ENCODE data around the gene LGALS4.
"Not testable (repeated sequence)": the region's sequence is repeated elsewhere in the genome, so short reads cannot be mapped to it uniquely, and the experiment has no call there.

Gene LGALS4

GRCh38 chr19:38815059-38816001 lies 2.6 kb upstream of the LGALS4 start:
- CTCF ChIA-PET, result interaction anchor here (0.6 kb wide), 1 partner anchor 45 kb away, joined by 3 read pairs; no protein-coding TSS in a partner anchor
- TF ChIP-seq FOXA1 (IDR thresholded peaks at IDR 0.05) (no peak), SP1 (IDR thresholded peaks at IDR 0.05) (no peak), LEF1 (IDR thresholded peaks at IDR 0.05; ENCODE audit: borderline replicate concordance) (no peak), TARDBP (IDR thresholded peaks at IDR 0.05) (no peak), HDGF (IDR thresholded peaks at IDR 0.05; ENCODE audit: borderline replicate concordance) (no peak), BHLHE40 (IDR thresholded peaks at IDR 0.05; ENCODE audit: borderline replicate concordance) (no peak), ELF4 (IDR thresholded peaks at IDR 0.05) (no peak), L3MBTL2 (conservative IDR thresholded peaks at IDR 0.05) (no peak), CTBP1 (IDR thresholded peaks at IDR 0.05; ENCODE audit: borderline replicate concordance) (no peak), FOXM1 (IDR thresholded peaks at IDR 0.05; ENCODE audit: borderline replicate concordance) (no peak), ZNF384 (IDR thresholded peaks at IDR 0.05) (no peak), ARNT (IDR thresholded peaks at IDR 0.05) (no peak), NFRKB (IDR thresholded peaks at IDR 0.05) (no peak), FOXK2 (IDR thresholded peaks at IDR 0.05) (no peak)
- TF ChIP-seq, protein P1, sequence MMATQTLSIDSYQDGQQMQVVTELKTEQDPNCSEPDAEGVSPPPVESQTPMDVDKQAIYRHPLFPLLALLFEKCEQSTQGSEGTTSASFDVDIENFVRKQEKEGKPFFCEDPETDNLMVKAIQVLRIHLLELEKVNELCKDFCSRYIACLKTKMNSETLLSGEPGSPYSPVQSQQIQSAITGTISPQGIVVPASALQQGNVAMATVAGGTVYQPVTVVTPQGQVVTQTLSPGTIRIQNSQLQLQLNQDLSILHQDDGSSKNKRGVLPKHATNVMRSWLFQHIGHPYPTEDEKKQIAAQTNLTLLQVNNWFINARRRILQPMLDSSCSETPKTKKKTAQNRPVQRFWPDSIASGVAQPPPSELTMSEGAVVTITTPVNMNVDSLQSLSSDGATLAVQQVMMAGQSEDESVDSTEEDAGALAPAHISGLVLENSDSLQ (IDR thresholded peaks at IDR 0.05), result no peak
- POLR2A ChIA-PET, result no interaction called here
- peak; percentile 1 for DNase-seq (ENCODE audit: extremely low spot score)

DNA sequence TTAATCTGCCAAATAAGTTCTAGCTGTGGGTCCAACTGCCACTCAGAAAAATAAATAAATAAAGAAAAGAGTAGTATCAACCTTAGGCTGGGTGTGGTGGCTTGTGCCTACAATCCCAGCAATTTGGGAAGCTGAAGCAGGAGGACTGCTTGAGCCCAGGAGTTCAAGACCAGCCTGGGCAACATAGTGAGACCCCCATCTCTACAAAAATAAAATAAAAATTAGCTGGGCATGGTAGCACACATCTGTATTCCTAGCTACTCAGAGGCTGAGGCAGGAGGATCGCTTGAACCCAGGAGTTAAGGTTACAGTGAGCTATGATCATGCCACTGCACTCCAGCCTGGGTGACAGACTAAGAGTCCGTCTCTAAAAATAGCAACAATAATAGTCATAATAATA lies 1.2 kb upstream of the LGALS4 start:
- POLR2A ChIA-PET; CTCF ChIA-PET; DNase-seq (ENCODE audit: extremely low spot score): not testable (repeated sequence)

DNA sequence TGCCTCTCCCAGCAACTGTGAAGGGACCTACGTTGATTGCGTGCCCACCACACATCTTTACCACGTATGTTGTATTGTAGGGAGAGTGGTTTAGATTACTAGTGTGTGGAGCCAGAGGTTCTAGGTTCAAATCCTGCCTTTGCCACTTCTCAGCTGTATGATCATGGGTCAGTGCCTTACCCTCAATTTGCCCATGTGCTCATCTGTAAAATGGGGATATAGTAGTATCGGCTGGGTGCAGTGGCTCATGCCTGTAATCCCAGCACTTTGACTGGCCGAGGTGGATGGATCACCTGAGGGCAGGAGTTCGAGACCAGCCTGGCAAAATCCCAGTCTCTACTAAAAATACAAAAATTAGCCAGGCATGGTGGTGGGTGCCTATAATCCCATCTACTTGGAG lies 578 bp upstream of the LGALS4 start:
- no peak for DNase-seq (ENCODE audit: extremely low spot score)
- TF ChIP-seq SUZ12 (IDR thresholded peaks at IDR 0.05) (no peak), LEF1 (IDR thresholded peaks at IDR 0.05; ENCODE audit: borderline replicate concordance) (no peak), ELF4 (IDR thresholded peaks at IDR 0.05) (no peak), ZNF384 (IDR thresholded peaks at IDR 0.05) (no peak), CTBP1 (IDR thresholded peaks at IDR 0.05; ENCODE audit: borderline replicate concordance) (no peak), BHLHE40 (IDR thresholded peaks at IDR 0.05; ENCODE audit: borderline replicate concordance) (no peak), FOXK2 (IDR thresholded peaks at IDR 0.05) (no peak), NFRKB (IDR thresholded peaks at IDR 0.05) (no peak), FOXA1 (IDR thresholded peaks at IDR 0.05) (no peak), FOXM1 (IDR thresholded peaks at IDR 0.05; ENCODE audit: borderline replicate concordance) (no peak), ARNT (IDR thresholded peaks at IDR 0.05) (no peak), TARDBP (IDR thresholded peaks at IDR 0.05) (no peak), L3MBTL2 (conservative IDR thresholded peaks at IDR 0.05) (no peak), HDGF (IDR thresholded peaks at IDR 0.05; ENCODE audit: borderline replicate concordance) (no peak), SP1 (IDR thresholded peaks at IDR 0.05) (no peak)
- TF ChIP-seq, protein P1 (IDR thresholded peaks at IDR 0.05), result no peak
- CTCF ChIA-PET, result no interaction called here
- POLR2A ChIA-PET, result no interaction called here

DNA sequence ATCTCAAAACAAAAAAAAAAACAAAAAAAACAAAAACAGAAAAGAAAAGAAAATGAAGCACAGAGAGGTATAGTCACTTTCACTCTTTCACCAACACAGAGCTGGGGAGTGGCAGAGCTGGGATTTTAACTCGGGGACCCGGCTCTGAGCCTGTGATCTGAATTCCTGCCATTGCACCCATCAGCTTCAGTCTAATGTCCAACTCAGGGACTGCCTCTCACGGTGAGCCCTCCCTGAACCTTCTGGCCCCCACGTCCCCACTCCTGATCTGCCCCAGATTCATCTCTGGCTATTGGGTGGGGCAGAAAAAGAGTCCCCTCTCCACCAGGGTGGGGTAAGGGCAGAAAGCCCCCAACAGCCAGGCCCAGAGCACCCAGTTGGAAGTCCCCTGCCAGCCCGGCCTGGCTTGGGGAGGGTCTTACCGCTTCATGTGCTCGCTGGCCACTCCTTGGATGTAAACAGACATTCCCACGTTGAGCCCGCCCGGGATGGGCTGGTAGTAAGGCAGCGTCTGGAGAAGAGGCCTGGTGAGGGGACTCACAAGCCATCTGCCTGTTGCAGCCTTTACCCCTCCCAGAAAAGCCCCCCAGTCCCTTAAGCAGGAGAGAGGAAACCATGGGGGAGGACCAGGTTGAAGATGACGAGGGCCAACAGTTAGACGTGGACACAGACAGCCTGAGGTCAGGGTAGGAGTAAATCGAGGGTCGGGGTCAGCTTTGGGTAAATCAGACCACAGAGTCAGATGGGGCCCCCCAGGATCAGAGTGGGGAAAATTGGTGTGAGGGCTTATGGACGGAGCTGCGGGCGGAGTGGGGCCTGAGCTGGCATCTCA lies 520 bp downstream of the LGALS4 start:
- CTCF ChIA-PET, result no interaction called here
- TF ChIP-seq FOXK2 (IDR thresholded peaks at IDR 0.05), result no peak
- TF ChIP-seq LEF1 (IDR thresholded peaks at IDR 0.05; ENCODE audit: borderline replicate concordance), result no peak
- no peak for TF ChIP-seq CTBP1 (IDR thresholded peaks at IDR 0.05; ENCODE audit: borderline replicate concordance)
- no peak for TF ChIP-seq ARNT (IDR thresholded peaks at IDR 0.05)
- DNase-seq (ENCODE audit: extremely low spot score), result no peak
- POLR2A ChIA-PET, result interaction anchor here (1.1 kb wide), 1 partner anchor 37 kb away, joined by 3 read pairs; no protein-coding TSS in a partner anchor

- ChIA-PET POLR2A (interaction anchor here (0.6 kb wide), 1 partner anchor 26 kb away, joined by 3 read pairs; no protein-coding TSS in a partner anchor), CTCF (no interaction called here)
- no peak for TF ChIP-seq FOXA1 (IDR thresholded peaks at IDR 0.05)
- no peak for TF ChIP-seq FOXK2 (IDR thresholded peaks at IDR 0.05)
- TF ChIP-seq SUZ12 (IDR thresholded peaks at IDR 0.05), result no peak
- TF ChIP-seq ARNT (IDR thresholded peaks at IDR 0.05), result no peak
- TF ChIP-seq L3MBTL2 (conservative IDR thresholded peaks at IDR 0.05), result no peak
- no peak for TF ChIP-seq FOXM1 (IDR thresholded peaks at IDR 0.05; ENCODE audit: borderline replicate concordance)
- TF ChIP-seq BHLHE40 (IDR thresholded peaks at IDR 0.05; ENCODE audit: borderline replicate concordance), result no peak
- TF ChIP-seq, protein P1 (IDR thresholded peaks at IDR 0.05), result no peak
- TF ChIP-seq LEF1 (IDR thresholded peaks at IDR 0.05; ENCODE audit: borderline replicate concordance), result no peak
- no peak for TF ChIP-seq CTBP1 (IDR thresholded peaks at IDR 0.05; ENCODE audit: borderline replicate concordance)
- TF ChIP-seq SP1 (IDR thresholded peaks at IDR 0.05), result no peak
- TF ChIP-seq TARDBP (IDR thresholded peaks at IDR 0.05), result no peak
- no peak for TF ChIP-seq HDGF (IDR thresholded peaks at IDR 0.05; ENCODE audit: borderline replicate concordance)
- TF ChIP-seq NFRKB (IDR thresholded peaks at IDR 0.05), result no peak
- no peak for TF ChIP-seq ELF4 (IDR thresholded peaks at IDR 0.05)
- no peak for DNase-seq (ENCODE audit: extremely low spot score)
These were observed 3.0 kb downstream of the LGALS4 start for GRCh38 chr19:38809592-38810252.
